Smooth muscle cell of the brain vasculature (primary cell): ENCODE data around the gene PIK3C2A.
"Not testable (repeated sequence)": the region's sequence is repeated elsewhere in the genome, so short reads cannot be mapped to it uniquely, and the experiment has no call there.

ENCODE experiments used
- DNase-seq: peaks from one replicate; pipeline ENCODE4 v3.0.0-alpha.2; 2012; ENCODE audit warnings: low read depth, low spot score

PIK3C2A gene

GRCh38 chr11:17207317-17208256 is at the start of gene PIK3C2A:
Gene PIK3C2A (minus strand): TSS chr11:17207986. CDS start chr11:17169741, 38,245 bp downstream.
- DNase-seq: peak; percentile 77

- no peak for DNase-seq
Measured at GRCh38 chr11:17257196-17257595, 49.4 kb upstream of the PIK3C2A start.

DNA sequence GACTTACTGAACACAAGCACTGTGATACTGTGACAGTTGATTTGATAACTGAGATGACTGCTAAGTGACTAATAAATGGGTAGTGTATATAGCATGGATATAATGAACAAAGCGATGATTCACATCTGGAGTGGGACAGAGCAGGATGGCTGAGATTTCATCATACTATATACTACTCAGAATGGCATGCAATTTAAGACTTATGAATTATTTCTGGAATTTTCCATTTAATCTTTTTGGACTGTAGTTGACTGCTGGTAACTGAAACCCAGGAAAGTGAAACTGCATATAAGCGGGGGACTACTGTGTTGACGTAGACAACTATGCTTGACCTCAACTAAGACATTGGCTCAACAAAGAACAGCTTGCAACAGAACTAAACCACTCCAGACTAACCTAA is 48.7 kb upstream of the PIK3C2A start:
- DNase-seq: no peak

GRCh38 chr11:17252704-17253103 is 44.9 kb upstream of the PIK3C2A start:
- DNase-seq: no peak

- no peak for DNase-seq
Measured at GRCh38 chr11:17250561-17251350, 43.0 kb upstream of the PIK3C2A start.

DNA sequence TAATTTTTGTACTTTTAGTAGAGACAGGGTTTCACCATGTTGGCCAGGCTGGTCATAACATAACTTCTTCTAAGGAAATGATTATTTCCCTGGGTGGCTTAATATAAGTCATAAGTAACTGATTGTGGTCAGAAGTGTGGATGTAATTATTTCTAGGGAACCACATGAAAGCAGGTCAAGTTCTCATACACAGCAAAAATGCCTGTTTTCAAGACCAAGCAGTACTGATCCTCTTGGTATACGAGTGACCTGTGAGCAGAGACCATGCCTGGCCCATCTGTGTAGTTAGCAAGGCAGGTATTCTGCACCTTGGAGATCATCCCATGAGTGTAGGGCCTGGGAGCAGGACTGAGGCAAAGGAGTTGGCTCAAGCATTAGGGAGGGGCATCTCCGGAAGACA is 36.3 kb upstream of the PIK3C2A start:
- no peak for DNase-seq

GRCh38 chr11:17242954-17243353 is 35.2 kb upstream of the PIK3C2A start:
- DNase-seq: not testable (repeated sequence)

- no peak for DNase-seq
Measured at GRCh38 chr11:17240780-17241179, 33.0 kb upstream of the PIK3C2A start.

- not testable (repeated sequence) for DNase-seq
Measured at GRCh38 chr11:17239927-17240326, 32.1 kb upstream of the PIK3C2A start.

DNA sequence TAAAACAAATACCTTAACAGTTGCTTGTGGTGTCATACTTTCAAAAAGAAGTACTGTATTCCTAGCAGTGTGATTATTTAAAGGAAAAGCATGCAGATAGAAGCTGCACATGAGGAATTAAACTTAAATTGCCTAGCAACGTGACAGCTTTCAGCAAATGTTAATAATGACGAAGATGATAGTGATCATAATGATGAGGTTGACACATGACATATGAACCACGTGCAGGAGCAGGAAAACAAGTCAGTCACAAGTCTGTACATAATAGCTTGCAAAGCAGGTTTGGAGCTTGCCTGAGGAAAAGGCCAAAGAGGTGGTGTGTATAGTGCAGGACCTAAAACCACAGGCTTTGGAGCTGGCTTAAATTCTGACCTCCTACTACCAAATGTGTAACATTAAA is 30.6 kb upstream of the PIK3C2A start:
- no peak for DNase-seq

DNA sequence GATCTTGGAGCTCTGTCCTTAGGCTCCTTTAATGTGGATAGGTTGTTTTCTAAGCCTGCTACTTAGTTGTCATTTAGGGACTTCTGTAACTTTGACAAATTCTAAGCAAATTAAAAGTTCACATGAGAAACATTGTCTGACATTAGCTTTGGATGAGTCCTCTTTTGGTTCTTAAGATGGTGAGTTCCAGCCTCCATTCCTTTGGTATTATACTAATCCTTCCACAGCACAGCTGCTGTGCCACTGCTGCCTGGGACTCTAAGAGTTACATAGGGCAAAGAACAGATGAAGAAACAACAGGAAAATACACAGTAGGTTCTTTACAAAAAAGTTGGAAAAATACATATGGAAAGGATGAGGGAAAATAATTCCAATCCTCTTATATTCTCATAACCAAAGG is 25.3 kb upstream of the PIK3C2A start:
- no peak for DNase-seq

GRCh38 chr11:17230867-17231851 is 23.4 kb upstream of the PIK3C2A start:
- DNase-seq: no peak

GRCh38 chr11:17229481-17230152 is 21.8 kb upstream of the PIK3C2A start:
- no peak for DNase-seq

DNA sequence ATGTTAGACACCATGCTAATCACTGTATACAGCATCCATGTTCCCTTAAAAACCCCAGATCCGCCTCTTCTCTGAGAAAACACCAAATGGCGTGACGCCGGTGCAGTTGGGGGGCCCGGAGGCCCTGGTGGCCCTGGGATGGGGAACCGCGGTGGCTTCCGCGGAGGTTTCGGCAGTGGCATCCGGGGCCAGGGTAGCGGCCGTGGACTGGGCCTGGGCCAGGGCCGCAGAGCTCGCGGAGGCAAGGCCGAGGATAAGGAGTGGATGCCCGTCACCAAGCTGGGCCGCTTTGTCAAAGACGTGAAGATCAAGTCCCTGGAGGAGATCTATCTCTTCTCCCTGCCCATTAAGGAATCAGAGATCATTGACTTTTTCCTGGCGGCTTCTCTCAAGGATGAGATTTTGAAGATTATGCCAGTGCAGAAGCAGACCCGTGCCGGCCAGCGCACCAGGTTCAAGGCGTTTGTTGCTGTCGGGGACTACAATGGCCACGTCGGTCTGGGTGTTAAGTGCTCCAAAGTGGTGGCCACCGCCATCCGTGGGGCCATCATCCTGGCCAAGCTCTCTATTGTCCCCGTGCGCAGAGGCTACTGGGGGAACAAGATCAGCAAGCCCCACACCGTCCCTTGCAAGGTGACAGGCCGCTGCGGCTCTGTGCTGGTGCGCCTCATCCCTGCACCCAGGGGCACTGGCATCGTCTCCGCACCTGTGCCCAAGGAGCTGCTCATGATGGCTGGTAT is 20.6 kb upstream of the PIK3C2A start:
- not testable (repeated sequence) for DNase-seq

DNA sequence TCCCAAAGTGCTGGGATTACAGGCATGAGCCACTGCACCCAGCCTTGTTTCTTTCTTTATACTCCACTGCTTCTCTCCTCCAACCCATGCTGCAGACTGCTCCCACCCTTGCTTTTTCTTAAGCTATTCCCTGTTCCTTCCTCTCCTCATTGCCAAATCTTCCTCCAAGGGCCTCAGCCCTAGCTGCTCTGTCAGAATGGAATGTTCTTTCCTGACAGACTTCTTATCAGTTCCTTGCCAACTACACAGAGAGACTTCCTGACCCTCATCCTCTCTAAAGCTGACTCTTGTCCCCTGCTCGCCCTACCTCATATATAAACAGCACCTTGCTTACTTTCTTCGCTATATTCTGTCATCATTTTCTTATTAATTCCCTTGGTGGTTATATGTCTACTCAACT is 16.9 kb upstream of the PIK3C2A start:
- DNase-seq: no peak

DNA sequence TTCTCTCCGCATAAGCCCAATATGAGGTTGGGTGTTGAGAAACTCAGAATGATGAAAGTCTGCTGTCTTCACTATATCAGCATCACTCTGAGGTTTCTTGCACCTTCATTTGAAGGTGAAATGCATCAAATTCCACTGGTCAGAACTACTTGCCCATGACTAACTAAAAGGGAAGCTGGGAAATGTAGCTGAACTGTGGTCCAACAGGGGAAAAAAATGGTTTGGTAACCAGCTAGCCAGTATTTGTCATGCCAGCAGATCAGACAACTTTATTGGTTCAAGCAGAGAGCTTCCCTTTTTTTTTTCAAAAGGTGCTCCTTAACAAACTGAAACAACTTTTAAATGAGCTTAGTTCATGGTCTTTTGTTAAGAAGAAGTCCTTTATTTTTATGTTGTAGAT is 14.2 kb upstream of the PIK3C2A start:
- no peak for DNase-seq

DNA sequence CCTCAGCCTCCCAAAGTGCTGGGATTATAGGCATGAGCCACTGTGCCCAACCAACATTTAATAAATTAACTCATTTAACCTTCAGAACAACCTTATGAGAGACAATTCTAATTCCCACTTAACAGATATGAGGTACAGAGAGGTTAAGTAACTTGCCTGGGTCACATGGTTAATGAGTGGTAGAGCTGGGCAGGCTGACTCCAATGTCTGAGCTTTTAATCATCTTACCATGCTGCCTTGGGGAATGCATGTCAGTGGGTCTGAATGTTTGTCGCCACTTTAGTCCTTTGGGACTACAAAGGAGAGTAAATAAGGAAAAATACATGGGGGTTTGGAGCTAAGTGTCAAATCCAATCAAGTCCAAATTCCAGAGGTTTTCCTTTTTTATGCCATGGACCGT is 11.2 kb upstream of the PIK3C2A start:
- DNase-seq: no peak

DNA sequence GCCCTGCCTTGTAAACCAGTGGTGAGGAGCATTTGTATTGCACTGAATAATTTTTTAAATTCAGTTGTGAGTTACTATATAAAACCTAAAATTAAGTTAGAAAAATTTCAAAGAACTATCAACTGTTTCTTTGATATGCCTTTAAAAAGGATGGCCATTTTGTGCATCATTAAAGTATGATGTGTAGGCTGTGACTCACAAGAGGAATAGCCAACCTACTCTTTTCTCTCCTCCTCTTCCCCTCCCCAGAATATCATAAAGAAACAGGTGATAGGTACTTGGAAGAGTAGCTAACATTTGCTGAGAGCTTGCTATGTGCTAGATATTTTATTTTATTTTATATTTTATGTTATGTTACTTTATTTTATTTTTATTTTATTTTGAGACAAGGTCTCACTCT is 10.6 kb upstream of the PIK3C2A start:
- DNase-seq: no peak

- DNase-seq: no peak
Measured at GRCh38 chr11:17217401-17217800, 9.6 kb upstream of the PIK3C2A start.

- no peak for DNase-seq
Measured at GRCh38 chr11:17214338-17214737, 6.6 kb upstream of the PIK3C2A start.
